Lung microvascular endothelial cell (primary cell): ENCODE data around the gene SAP30L. TPM values are rescaled to one million over a fixed set of nuclear protein-coding genes. Genes with fewer than 3 reads are reported as not detected.
A peak's percentile ranks its signal among the peaks of the same experiment; 100 is the strongest.

ENCODE experiments used
- DNase-seq, 2 donors: peaks; one replicate each; pipeline versions ENCODE4 v3.0.0 to v3.0.0-alpha.2; 2010; ENCODE audit warnings: low read depth in 2 of 2
- total RNA-seq: library from RNA; depleted of rRNA; stranded (reverse); fragments of >200 nt; gene quantifications from 2 replicates; pipeline ENCODE4 v1.2.1, GENCODE V29; 2014

Gene SAP30L, protein sequence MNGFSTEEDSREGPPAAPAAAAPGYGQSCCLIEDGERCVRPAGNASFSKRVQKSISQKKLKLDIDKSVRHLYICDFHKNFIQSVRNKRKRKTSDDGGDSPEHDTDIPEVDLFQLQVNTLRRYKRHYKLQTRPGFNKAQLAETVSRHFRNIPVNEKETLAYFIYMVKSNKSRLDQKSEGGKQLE
- 17.0 and 22.2 TPM in 2 replicates for total RNA-seq

DNA sequence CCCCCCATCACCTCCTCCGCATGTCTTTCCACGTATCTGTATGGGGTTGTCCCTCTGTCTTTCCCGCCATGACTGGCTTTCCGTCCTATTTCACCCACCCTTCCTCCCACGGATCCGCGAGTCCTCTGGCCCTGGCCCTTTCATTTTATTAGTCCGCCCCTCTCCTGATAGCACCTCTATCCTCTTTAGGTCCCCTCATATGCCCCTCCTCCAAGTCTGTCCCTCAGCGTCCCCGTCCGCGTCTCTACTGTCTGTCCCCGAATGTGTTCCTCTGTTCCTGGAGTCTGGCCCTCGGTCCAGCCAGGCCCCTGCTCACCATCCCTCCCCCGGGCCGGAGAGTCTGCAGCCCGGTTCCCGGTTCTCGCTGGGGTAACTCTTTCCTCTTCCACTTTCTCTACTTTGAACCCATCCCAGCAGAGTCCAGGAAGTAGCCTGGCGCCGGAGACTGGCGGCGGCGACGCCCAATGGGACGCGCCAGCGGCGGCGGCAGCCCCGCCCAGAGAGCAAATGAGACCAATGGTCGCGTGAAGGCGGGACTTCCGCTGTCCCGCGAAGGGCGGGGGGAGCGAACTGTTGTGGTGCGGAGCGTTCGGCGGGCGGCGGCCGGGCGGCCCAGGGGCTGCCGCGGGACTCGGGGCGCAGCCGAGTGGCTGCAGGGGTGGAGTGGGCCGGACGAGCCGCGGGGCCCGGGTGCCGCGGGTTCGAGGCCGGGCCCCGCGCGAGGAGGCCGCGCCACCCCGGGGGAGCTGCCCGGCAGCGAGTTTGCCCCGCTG is at the start of gene SAP30L:
Gene SAP30L (plus strand): TSS at position 576 of the 773 bp plus-strand sequence. CDS start 608 bp downstream, outside the sequence.
- DNase-seq, result peak; percentile 94

DNA sequence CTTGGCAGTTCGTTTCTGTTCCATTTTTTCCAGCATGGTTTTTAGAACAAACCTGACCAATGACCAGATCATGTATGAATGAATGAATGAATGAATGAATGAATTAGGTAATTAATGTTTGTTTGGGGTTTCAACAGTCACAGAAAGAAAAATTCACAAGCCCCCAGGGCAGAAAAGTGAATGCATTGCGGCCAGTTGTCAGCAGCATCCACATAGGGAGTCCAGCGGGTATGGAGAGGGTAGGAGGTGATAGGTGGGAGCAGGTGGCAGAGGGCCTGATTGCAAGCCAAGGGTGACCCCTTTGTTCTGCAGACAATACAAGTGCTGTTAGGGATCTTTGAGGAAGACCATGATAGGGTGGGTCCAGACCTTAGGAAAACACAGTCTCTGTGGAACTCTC is 49.7 kb upstream of the SAP30L start:
- DNase-seq, result no peak

DNA sequence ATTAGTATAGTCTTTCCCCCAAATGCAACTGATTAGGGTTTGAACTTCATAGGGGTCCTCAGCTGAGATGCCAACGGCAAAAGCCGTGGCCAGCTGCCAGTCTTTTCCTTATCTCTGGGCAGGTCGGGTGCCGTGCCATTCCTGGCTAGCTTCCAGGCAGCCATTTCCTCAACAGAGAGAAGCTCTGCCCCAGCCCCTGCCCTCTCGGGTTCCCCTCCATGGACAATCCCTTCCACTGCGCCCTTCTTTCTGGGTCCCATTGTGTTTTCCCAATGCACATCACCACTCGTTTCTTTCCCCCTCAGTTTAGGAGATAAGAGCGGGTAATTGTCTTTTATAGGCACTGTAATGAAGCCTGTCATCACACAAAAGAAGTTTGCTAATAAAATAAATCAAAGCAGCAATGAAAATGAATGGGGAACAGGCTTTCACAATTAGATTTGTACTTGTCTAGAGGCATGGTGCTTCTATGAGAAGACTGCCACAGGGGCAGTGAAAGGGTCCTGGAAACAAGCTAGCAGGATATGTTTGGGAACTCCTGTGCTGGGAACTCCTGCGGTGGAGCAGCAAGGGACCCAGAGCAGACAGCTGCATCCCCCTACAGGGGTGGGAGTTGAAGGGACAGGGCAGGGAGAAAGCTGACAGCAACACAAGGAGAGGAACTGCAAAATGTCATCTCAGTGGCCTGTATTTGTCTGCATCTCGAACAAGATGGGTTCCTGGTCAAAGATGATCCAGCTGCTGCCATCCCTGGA is 48.0 kb upstream of the SAP30L start:
- peak; percentile 17 to 48 for DNase-seq

DNA sequence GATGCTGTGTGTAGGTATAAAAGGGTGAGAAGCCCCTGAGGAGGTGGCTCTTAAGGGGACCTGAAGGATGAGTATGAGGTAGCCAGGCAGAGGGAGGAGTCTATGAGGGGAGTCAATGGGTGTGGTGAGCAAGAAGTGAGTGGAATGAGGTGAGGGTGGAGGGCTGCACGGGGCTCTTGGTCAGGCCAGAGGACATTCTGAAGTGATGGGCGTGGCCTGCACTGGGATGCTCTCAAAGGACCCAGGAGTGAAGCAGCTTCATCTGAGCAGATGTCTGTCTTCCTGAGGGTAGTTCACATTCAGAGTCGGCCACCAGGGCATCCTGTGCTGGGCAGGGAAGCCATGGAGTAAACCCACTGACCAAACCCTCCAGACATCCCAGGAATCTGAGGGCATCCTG is 45.1 kb upstream of the SAP30L start:
- DNase-seq, result no peak

DNA sequence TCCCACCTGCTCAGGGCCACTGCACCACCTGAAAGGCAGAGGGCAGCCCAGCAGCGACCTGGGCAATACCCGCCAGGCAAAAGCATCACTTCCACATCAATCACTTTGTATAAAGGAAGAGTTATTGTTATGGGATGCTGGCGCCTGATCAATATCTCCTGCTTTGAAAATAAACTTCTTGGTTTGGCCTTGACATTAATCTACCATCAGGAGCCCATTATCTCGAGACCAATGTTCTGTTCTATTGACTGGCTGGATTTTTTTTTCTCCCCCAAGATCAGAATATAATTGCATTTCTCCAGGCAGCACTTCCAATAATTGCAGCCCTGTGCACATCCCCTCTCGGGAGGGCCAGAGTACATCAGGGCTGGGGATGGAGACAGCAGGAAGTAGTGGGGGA is 44.4 kb upstream of the SAP30L start:
- no peak for DNase-seq

DNA sequence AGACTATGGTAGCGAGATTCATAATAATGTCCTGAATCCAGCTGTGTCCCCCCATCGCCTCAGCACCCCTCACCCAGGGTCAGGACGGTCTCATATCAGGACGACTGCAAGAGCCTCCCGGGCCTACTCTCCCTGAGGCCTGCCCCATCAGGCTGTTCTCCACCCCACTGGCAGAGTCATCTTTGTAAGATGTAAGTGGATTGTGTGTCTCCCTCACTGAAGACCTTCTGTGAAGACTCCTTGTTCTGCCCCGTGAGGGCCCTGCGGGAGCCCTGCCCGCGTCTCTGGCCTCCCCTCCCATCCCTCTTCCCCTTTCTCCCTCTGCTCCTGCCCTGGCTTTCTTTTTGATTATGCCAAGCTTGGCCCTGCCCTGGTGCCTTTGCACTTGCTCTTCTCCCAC is 43.9 kb upstream of the SAP30L start:
- DNase-seq, result no peak

DNA sequence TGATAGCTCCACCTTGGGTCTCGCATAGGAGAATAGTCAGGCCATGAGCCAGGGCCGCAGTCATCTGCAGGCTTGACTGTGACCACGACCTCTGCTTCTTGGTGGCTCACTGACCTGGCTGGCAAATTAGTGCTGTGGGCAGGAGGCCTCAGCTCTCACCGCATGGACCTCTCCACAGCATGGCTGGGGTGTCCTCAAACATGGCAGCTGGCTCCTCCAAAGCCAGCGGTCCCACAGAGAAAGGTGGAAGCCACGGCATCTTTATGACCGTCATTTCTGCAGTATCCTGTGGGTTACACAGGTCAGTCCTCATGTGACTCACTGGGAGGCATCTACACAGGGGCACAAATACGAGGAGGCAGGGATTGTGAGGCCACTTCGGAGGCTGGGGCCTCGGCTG is 43.2 kb upstream of the SAP30L start:
- no peak for DNase-seq

DNA sequence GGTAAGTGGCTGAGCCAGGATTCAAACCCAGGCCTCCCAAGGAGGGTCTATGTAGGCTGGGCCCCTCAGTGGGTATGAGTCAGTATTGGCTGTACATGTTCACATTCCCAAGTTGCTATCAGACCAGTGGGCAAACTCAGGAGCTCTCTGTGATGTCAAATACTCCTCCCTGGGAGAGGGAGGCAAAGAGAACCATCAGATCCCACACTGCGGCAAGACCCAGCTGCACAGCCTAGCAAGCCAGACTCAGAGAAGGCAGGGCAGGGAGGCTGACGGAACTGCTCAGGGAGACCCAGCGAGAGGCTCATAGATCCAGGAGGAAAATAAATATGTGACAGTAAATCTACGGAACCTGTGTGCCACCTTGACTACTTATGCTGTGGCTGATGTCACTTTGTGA is 42.6 kb upstream of the SAP30L start:
- DNase-seq, result no peak

DNA sequence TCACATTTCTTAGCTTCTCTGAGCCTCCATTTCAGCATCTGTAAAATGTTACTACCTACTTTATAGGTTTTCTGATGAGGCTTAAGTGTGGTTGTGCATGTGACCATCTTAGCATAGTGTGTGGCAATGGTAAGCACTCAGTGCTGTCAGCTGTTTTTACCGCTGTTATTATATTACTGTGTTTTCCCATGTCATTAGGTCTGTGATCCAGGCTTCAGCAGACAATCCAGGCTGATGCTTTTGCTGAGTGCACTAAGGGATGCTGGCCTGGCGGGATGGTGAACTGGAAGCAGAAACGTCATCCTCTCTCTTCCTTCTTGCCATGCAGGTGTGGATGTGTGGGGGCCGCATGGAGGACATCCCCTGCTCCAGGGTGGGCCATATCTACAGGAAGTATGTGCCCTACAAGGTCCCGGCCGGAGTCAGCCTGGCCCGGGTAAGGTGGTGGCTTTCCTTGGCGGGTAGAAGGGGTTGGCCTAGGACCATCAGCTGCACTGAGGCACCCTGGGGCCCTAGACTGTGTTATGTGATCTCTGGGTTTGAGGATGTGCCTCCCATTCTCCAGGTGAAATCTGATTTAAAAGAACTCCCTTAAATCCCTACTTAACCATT is 41.9 kb upstream of the SAP30L start:
- no peak for DNase-seq

DNA sequence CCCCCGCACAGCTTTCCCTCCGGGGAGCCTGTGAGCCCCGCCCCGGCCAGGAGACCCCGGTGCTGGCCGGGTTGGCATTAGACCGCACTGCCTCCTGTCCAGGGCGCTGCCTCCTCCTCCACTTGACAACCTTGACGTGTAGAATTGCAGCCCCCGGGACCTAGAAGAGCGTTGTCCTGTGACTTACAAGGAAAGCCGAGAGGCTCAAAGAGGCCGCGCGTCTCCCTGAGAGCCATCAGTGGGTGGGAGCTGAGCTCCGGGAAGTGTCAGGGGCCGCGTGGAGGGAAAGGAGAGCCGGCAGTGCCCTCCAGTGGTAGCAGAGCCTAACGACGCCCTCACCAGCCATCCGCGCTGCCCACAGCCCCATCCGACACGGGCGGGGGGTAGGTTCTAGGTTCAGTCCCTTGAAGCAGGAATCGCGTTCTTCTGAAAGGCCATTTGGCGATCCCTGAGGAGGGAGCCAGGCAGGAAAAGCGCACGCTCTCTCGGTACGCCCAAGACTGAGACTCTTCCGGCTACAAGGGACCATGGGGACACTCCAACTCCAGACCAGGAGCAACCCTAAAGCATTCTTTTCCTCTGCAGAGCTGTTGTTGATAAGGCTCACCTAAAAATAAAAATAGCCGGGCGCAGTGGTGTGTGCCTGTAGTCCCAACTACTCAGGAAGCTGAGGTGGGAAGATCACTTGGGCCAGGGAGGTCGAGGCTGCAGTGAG is 40.6 kb upstream of the SAP30L start:
- DNase-seq, result peak; percentile 77 to 82

DNA sequence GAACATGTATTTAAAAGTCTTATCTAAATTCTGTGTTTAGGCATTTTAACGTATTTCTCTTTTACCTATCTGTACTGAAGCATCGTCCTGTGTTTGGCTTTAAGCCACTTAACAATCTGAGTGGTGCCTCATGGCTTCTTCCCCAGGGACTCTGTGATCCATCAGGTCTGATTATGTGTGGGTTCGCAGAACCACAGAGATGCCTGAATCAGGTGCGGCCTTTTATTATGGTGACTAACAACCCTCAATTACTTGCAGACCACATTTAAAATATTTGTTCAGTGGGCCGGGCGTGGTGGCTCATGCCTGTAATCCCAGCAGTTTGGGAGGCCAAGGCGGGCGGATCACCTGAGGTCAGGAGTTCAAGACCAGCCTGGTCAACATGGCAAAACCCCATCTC is 39.6 kb upstream of the SAP30L start:
- no peak for DNase-seq

DNA sequence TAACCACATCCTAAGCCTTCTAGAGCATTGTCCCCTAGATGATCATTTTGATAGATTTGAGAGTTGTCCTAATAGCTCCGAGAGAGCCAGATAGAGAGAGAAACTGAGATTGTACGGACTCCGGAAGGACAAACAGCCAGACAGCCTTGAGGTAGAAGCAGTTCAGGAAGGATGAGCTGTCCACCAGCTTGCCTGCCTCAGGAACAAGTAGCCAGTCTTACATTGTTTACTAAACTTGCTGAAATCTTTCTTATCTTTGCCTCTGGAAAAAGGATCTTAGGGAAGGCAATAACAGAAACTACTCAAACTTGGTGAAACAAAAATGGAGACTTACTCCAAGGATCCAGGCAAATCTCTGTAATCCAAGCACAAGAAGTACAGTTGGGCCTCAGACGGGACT is 39.0 kb upstream of the SAP30L start:
- DNase-seq, result peak in 1 of 2 donors; percentile 27

DNA sequence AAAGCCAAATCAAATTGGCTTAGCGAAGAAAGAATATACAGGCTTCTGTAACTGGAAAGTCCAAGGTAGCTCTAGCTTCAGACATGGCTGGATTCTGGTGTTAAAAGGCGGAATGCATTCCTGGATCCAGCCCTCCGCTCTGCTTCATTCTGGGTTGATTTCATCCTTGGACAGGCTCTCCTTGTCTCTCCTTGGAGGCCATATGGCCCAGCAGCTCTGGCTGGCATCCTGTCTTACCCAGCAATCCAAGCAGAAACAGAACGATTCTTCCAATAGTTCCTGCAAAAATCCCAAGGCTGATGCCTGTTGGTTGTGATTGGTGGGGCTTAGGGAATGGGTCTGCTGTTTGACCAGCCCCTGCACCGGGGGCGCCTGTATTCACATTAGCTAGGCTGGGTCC is 37.0 kb upstream of the SAP30L start:
- DNase-seq, result no peak

DNA sequence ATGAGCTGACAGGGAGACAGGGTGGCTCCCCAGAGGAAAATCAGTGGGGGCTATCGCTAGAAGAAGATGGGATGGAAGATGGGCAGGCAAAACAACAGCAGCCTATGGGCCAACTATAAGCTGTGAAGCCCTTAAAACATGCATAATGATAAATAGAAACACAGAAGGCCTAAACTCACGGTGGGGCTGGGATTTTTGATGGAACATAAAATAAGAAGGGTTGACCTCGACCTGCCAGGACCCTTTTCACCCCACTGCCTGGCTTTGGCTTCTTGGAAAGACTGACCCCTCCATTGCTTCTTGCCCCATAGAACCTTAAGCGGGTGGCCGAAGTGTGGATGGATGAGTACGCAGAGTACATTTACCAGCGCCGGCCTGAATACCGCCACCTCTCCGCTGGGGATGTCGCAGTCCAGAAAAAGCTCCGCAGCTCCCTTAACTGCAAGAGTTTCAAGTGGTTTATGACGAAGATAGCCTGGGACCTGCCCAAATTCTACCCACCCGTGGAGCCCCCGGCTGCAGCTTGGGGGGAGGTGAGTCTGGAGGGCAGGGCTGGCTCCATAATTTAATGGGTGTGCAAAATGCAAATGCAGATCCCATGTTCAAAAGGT is 36.5 kb upstream of the SAP30L start:
- no peak for DNase-seq

DNA sequence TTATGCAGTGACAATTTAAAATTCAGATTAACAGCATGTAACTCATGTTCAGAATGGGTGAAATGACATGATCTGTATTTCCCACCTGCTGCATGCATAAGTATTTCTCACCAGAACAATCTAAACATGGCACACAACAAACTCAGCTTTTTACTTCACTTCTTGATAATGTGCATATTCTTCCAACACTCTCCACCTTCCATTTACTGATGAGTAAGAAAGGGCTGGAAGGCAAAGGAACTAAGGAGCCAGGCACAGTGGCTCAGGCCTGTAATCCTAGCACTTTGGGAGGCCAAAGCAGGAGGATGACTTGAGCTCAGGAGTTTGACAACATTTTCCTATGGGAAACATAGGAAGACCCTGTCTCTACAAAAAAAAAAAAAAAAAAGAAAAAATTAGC is 35.8 kb upstream of the SAP30L start:
- no peak for DNase-seq

DNA sequence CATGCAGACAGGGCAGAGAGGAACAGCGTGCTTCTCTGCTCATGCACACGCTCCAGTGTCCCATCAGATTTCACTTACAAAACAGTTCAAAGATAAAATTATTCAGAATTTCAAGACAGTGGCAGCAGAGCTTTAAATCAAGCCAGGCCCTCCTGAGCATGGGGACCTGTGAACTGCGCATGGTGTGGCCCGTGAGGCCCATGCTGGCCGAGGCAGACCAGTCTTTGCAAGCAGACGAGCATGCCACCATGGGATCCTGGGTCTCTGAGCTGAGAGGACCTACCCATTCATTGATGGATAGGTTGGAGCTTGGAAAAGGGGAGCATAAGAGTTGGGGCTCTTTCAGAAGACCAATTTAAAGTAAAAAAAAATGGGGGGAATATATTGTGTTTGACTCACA is 35.0 kb upstream of the SAP30L start:
- DNase-seq, result no peak

DNA sequence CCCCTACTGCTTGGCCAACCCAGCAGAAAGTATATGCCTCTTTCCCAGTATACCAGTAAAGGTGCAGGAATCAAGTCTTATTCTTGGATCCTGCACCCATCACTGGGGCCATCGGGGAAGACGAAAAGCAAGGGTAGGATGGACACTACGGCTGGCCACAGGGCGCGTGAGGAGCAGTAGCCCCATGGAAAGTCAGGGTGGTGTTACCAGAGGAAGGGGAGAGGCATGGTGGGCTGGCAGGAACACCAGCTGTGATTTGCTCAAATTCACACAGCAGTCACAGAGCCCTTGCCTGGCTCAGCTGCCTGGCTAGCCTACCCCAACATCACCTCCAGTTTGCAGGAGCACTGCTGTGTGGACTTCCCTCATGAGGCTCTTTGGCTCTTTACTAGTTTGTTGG is 34.5 kb upstream of the SAP30L start:
- DNase-seq, result no peak

DNA sequence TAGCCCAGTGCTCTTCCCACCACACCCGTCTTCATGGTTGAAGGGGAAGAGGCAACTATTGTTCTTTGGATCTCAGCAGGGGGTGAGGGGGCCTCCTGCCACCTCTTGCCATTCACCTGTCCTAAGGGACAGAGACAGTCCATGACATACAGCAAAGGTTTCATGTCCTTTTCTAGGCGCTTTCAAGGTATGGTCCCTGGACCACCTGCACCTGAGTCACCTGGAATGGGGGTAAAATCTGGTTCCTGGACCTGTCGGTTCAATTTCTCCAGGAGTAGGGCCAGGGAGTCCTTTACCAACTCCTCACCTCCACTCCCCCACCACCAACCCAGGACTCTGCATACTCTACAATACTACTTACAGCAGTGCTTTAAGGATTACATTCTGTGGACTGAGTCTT is 33.5 kb upstream of the SAP30L start:
- no peak for DNase-seq

DNA sequence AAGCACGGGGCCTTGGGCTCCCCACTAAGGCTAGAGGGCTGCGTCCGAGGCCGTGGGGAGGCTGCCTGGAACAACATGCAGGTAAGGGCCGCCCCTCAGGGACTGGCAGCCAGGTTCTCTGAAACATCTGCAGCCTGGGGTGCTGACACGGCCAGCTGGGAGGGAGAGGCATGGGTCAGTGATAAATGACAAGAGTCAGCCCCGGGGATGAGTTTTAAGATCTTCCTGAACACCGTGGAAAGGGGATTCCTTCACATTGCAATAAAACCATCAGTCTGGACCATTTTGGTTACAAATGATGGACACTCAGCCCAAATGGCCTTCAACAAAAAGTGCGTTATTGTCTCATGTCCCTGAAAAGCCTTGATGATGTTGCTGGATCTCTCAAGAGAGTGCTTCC is 32.9 kb upstream of the SAP30L start:
- no peak for DNase-seq

DNA sequence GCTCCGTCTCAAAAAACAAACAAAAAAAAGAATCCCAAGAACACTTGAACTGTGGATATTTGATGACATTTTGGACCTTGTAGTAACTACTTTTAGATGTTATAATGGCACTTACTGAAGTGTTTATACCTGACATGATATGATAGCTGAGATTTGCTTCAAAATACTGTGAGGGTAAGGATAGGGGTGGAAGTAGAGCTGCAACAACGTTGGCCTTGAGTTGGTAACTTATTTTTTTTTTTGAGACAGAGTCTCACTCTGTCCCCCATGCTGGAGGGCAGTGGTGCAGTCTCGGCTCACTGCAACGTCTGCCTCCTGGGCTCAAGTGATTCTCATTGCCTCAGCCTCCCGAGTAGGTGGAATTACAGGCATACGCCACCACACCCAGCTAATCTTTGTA is 30.7 kb upstream of the SAP30L start:
- DNase-seq, result no peak

DNA sequence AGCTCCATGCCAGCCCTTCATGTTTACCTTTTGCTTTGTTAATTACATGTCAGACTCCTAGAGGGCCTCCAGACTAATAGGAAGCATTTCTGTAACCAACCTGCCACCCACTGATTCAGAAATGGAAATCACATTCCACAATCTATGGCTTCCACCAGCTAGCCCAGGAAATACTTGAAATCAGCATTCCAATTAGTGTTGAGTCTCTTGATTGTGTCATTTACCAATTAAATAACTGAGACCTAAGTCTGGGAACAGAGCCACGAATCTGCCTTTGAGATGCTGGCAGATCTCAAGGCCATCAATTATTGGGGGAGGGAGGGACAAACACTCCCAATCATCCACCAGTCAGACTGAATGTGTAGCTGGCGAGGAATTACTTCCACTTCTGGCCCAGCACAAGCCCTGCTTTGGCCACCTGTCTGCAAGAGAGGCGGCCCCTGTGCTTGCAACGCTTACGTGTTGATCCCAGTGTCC is 27.4 kb upstream of the SAP30L start:
- DNase-seq, result no peak
